Naive thymus-derived CD4-positive, alpha-beta T cell (primary cell): ENCODE measurements around the gene DYNLT5. TPM values are rescaled to one million over a fixed set of nuclear protein-coding genes. Genes with fewer than 3 reads are reported as not detected.

Experiments used
- ATAC-seq: fragments of 150-1000 bp; cut with Tn5 transposase; 2 replicates; pipeline ENCODE4 v1.10.0; 2021; ENCODE audit warnings: mild to moderate bottlenecking, moderate library complexity
- CTCF ChIA-PET: fragments of 350-600 bp; sonication (Branson Sonifier 250); formaldehyde crosslinking; loops from one replicate; lab custom pipeline; 2021; ENCODE audit warnings: antibody characterized with exemption; lab: Charles Lee
- POLR2A ChIA-PET: fragments of 350-600 bp; sonication (Branson Sonifier 250); formaldehyde crosslinking; loops from one replicate; lab custom pipeline; 2021; ENCODE audit warnings: antibody characterized with exemption, inconsistent platforms; lab: Charles Lee
- DNase-seq, 9 donors: peaks; one replicate each; pipeline versions ENCODE4 v3.0.0 to v3.0.0-alpha.2; 2020 to 2022; ENCODE audit warnings: mixed read lengths in 1 of 9
- H3K27ac ChIP-seq: one replicate; pipeline ENCODE4 v1.7.0; 2013; ENCODE audit warnings: mild to moderate bottlenecking, low read depth, low read length, moderate library complexity
- H3K27me3 ChIP-seq, 2 donors: one replicate each; pipeline ENCODE4 v1.7.0; 2013; ENCODE audit warnings: low read length in 2 of 2, mild to moderate bottlenecking in 2 of 2, moderate library complexity in 2 of 2; ENCODE audit not compliant: control insufficient read depth in 2 of 2, insufficient read depth in 2 of 2
- H3K36me3 ChIP-seq, 3 experiments: 1 replicate in 2 of 3; 2 replicates in 1 of 3; pipeline ENCODE4 v1.7.0; 2013; ENCODE audit warnings: low read length in 3 of 3, mild to moderate bottlenecking in 3 of 3, moderate library complexity in 1 of 3; ENCODE audit not compliant: insufficient read depth in 3 of 3, control insufficient read depth in 2 of 3
- H3K4me1 ChIP-seq, 2 donors: one replicate each; pipeline ENCODE4 v1.7.0; 2013; ENCODE audit warnings: low read length in 2 of 2, mild to moderate bottlenecking in 2 of 2, moderate library complexity in 1 of 2; ENCODE audit not compliant: control insufficient read depth in 2 of 2, insufficient read depth in 2 of 2
- H3K4me3 ChIP-seq: 2 replicates; pipeline ENCODE4 v1.7.0; 2013; ENCODE audit warnings: mild to moderate bottlenecking, low read length
- H3K9me3 ChIP-seq, 3 experiments: 1 replicate in 2 of 3; 2 replicates in 1 of 3; pipeline ENCODE4 v1.7.0; 2013; ENCODE audit warnings: low read length in 3 of 3; ENCODE audit not compliant: control insufficient read depth in 2 of 3
- H3K27ac Mint-ChIP-seq, 9 donors: one replicate each; pipeline ENCODE4 v1.8.0; 2020 to 2022; ENCODE audit warnings: mixed read lengths in 9 of 9, mild to moderate bottlenecking in 8 of 9, moderate library complexity in 5 of 9, inconsistent platforms in 2 of 9
- H3K27me3 Mint-ChIP-seq, 5 donors: one replicate each; pipeline ENCODE4 v1.8.0; 2021 to 2022; ENCODE audit warnings: mixed read lengths in 5 of 5, mild to moderate bottlenecking in 1 of 5
- H3K36me3 Mint-ChIP-seq, 5 donors: one replicate each; pipeline ENCODE4 v1.8.0; 2020 to 2022; ENCODE audit warnings: mixed read lengths in 5 of 5, mild to moderate bottlenecking in 3 of 5, inconsistent platforms in 1 of 5
- H3K4me1 Mint-ChIP-seq, 7 donors: one replicate each; pipeline ENCODE4 v1.8.0; 2020 to 2022; ENCODE audit warnings: mixed read lengths in 7 of 7, mild to moderate bottlenecking in 3 of 7, inconsistent platforms in 1 of 7
- H3K4me3 Mint-ChIP-seq, 10 donors: one replicate each; pipeline ENCODE4 v1.8.0; 2020 to 2022; ENCODE audit warnings: mild to moderate bottlenecking in 10 of 10, mixed read lengths in 10 of 10, moderate library complexity in 6 of 10, inconsistent platforms in 2 of 10
- H3K9me3 Mint-ChIP-seq, 11 donors: one replicate each; pipeline ENCODE4 v1.8.0; 2020 to 2022; ENCODE audit warnings: mixed read lengths in 11 of 11, mild to moderate bottlenecking in 4 of 11, inconsistent platforms in 1 of 11, moderate library complexity in 1 of 11
- intact Hi-C, 2 donors: fragments of 100-400 bp; cut with micrococcal nuclease; formaldehyde crosslinking; loops; one replicate each; pipeline ENCODE4 v1.15.1; 2023
- polyA plus RNA-seq, 2 donors: library from polyadenylated mRNA; unstranded; fragments of 300-500 nt; fragmentation: Illumina TruSeq; gene quantifications; one replicate each; pipeline ENCODE4 v1.2.3, GENCODE V29; 2021
- total RNA-seq, 6 experiments: library from RNA in 5 of 6; stranded (reverse) in 5 of 6; gene quantifications; 1 replicate in 5 of 6; 2 replicates in 1 of 6; pipeline ENCODE4 v1.2.3 and lab custom pipeline; 2021 to 2026

The DYNLT5 gene
- total RNA-seq, result under 1 TPM in 1 of 5 experiments, not detected in 4; 0.46 TPM
- not detected for polyA plus RNA-seq
- total RNA-seq (lab: John Stamatoyannopoulos, UW), result not detected

GRCh38 chr1:66752000-66752592 lies at the start of gene DYNLT5:
Gene DYNLT5, plus strand, starts transcription at chr1:66752459. Its CDS starts 2,200 bp downstream, at chr1:66754659.
- H3K4me1 Mint-ChIP-seq, result peaks cover 12 to 26% (median 17%) of the 10 kb centered on the region in 7 donors
- Histone ChIP-seq H3K4me3 (peak within 1 kb of the TSS; percentile 8), H3K27ac (no peak within 1 kb of the TSS), H3K36me3 (no peaks in the 10 kb centered on the region), H3K4me1 (peaks cover 0 to 11% of the 10 kb centered on the region in 2 donors), H3K27me3 (peaks cover 0 to 3% of the 10 kb centered on the region in 2 donors), H3K9me3 (no peaks in the 10 kb centered on the region)
- DNase-seq, result peak in 1 of 9 donors; percentile 10
- H3K27ac Mint-ChIP-seq, result no peak within 1 kb of the TSS
- peaks cover 51 to 82% (median 60%) of the 10 kb centered on the region in 5 donors for H3K27me3 Mint-ChIP-seq
- peak within 1 kb of the TSS; percentile 33 to 82 (median 65) for H3K4me3 Mint-ChIP-seq
- CTCF ChIA-PET, result no interaction called here
- no peaks in the 10 kb centered on the region for H3K36me3 Mint-ChIP-seq
- intact Hi-C loops, result no loop called here
- ATAC-seq, result peak; percentile 82
- POLR2A ChIA-PET, result interaction anchor here (0.6 kb wide), 1 partner anchor 463 kb away, joined by 3 read pairs; no protein-coding TSS in a partner anchor
- peaks cover 0 to 1% (median 0%) of the 10 kb centered on the region in 11 donors for H3K9me3 Mint-ChIP-seq

GRCh38 chr1:66704177-66704875 lies 47.9 kb upstream of the DYNLT5 start:
- no peak for ATAC-seq
- DNase-seq, result no peak
- Mint-ChIP-seq H3K4me1 (no peaks in the 10 kb centered on the region), H3K9me3 (no peaks in the 10 kb centered on the region), H3K27me3 (peaks cover 6 to 32% (median 24%) of the 10 kb centered on the region in 5 donors), H3K36me3 (no peaks in the 10 kb centered on the region), H3K27ac (no peak overlapping the region), H3K4me3 (no peak overlapping the region)
- no peaks in the 10 kb centered on the region for H3K4me1 ChIP-seq
- intact Hi-C loops, result no loop called here
- H3K27ac ChIP-seq, result no peak overlapping the region
- H3K9me3 ChIP-seq, result no peaks in the 10 kb centered on the region
- no peak overlapping the region for H3K4me3 ChIP-seq
- CTCF ChIA-PET, result interaction anchor here (1.0 kb wide), 1 partner anchor 24 kb away, joined by 3 read pairs; no protein-coding TSS in a partner anchor
- H3K27me3 ChIP-seq, result peaks cover 0 to 3% of the 10 kb centered on the region in 2 donors
- no peaks in the 10 kb centered on the region for H3K36me3 ChIP-seq
- POLR2A ChIA-PET, result no interaction called here

GRCh38 chr1:66705110-66705509 lies 47.1 kb upstream of the DYNLT5 start:
- ChIA-PET CTCF (interaction anchor here (1.0 kb wide), 1 partner anchor 23 kb away, joined by 3 read pairs; no protein-coding TSS in a partner anchor), POLR2A (no interaction called here)
- Histone ChIP-seq H3K4me1 (no peaks in the 10 kb centered on the region), H3K36me3 (no peaks in the 10 kb centered on the region), H3K4me3 (no peak overlapping the region), H3K9me3 (no peaks in the 10 kb centered on the region), H3K27ac (no peak overlapping the region), H3K27me3 (peaks cover 0 to 3% of the 10 kb centered on the region in 2 donors)
- intact Hi-C loops, result no loop called here
- ATAC-seq (no peak), DNase-seq (no peak)
- H3K9me3 Mint-ChIP-seq, result no peaks in the 10 kb centered on the region
- H3K4me3 Mint-ChIP-seq, result no peak overlapping the region
- no peaks in the 10 kb centered on the region for H3K36me3 Mint-ChIP-seq
- no peaks in the 10 kb centered on the region for H3K4me1 Mint-ChIP-seq
- H3K27me3 Mint-ChIP-seq, result peaks cover 6 to 30% (median 24%) of the 10 kb centered on the region in 5 donors
- no peak overlapping the region for H3K27ac Mint-ChIP-seq

- Mint-ChIP-seq H3K4me3 (no peak overlapping the region), H3K9me3 (no peaks in the 10 kb centered on the region), H3K27ac (no peak overlapping the region), H3K36me3 (no peaks in the 10 kb centered on the region), H3K27me3 (peaks cover 5 to 25% (median 18%) of the 10 kb centered on the region in 5 donors), H3K4me1 (no peaks in the 10 kb centered on the region)
- H3K27ac ChIP-seq, result no peak overlapping the region
- intact Hi-C loops, result no loop called here
- no peaks in the 10 kb centered on the region for H3K36me3 ChIP-seq
- ChIA-PET POLR2A (no interaction called here), CTCF (interaction anchor here (1.2 kb wide), 1 partner anchor 14 kb away, joined by 5 read pairs; no protein-coding TSS in a partner anchor)
- DNase-seq (no peak), ATAC-seq (no peak)
- H3K4me1 ChIP-seq, result no peaks in the 10 kb centered on the region
- no peaks in the 10 kb centered on the region for H3K9me3 ChIP-seq
- H3K27me3 ChIP-seq, result peaks cover 0 to 3% of the 10 kb centered on the region in 2 donors
- no peak overlapping the region for H3K4me3 ChIP-seq
Measured at GRCh38 chr1:66711420-66711819, 40.8 kb upstream of the DYNLT5 start.

GRCh38 chr1:66712839-66713238 lies 39.4 kb upstream of the DYNLT5 start:
- H3K9me3 ChIP-seq, result no peaks in the 10 kb centered on the region
- H3K4me1 ChIP-seq, result no peaks in the 10 kb centered on the region
- intact Hi-C loops, result no loop called here
- Mint-ChIP-seq H3K4me3 (no peak overlapping the region), H3K27ac (no peak overlapping the region), H3K36me3 (no peaks in the 10 kb centered on the region), H3K4me1 (no peaks in the 10 kb centered on the region), H3K27me3 (peaks cover 7 to 23% (median 21%) of the 10 kb centered on the region in 5 donors), H3K9me3 (no peaks in the 10 kb centered on the region)
- no peaks in the 10 kb centered on the region for H3K27me3 ChIP-seq
- CTCF ChIA-PET, result no interaction called here
- H3K36me3 ChIP-seq, result no peaks in the 10 kb centered on the region
- DNase-seq, result no peak
- ATAC-seq, result no peak
- no peak overlapping the region for H3K27ac ChIP-seq
- POLR2A ChIA-PET, result no interaction called here
- H3K4me3 ChIP-seq, result no peak overlapping the region

GRCh38 chr1:66723985-66724384 lies 28.3 kb upstream of the DYNLT5 start:
- no peak for ATAC-seq
- intact Hi-C loops, result loop anchor here in 1 of 2 donors (10.0 kb wide), 1 partner anchor 769 kb away; no protein-coding TSS in a partner anchor
- Mint-ChIP-seq H3K36me3 (peaks cover 0 to 4% (median 0%) of the 10 kb centered on the region in 5 donors), H3K9me3 (no peaks in the 10 kb centered on the region), H3K4me3 (no peak overlapping the region), H3K4me1 (peaks cover under 1 to 17% (median 10%) of the 10 kb centered on the region in 7 donors), H3K27me3 (peaks cover 9 to 39% (median 17%) of the 10 kb centered on the region in 5 donors), H3K27ac (no peak overlapping the region)
- Histone ChIP-seq H3K4me3 (no peak overlapping the region), H3K27me3 (peaks cover 0 to 2% of the 10 kb centered on the region in 2 donors), H3K9me3 (no peaks in the 10 kb centered on the region), H3K27ac (no peak overlapping the region), H3K4me1 (peaks cover 0 to 3% of the 10 kb centered on the region in 2 donors), H3K36me3 (no peaks in the 10 kb centered on the region)
- no peak for DNase-seq
- ChIA-PET CTCF (no interaction called here), POLR2A (no interaction called here)
